ENCODE measurements around the gene NOL6.
A peak's percentile ranks its signal among the peaks of the same experiment; 100 is the strongest.
"Not testable (repeated sequence)": the region's sequence is repeated elsewhere in the genome, so short reads cannot be mapped to it uniquely, and the experiment has no call there.

The NOL6 gene

GRCh38 chr9:33473643-33474352 is at the start of gene NOL6:
Gene NOL6, minus strand, starts transcription at chr9:33473924. Its CDS starts 82 bp downstream, at chr9:33473842.
- peak; percentile 99 for DNase-seq

GRCh38 chr9:33521861-33522260 is 48.1 kb upstream of the NOL6 start:
- DNase-seq = not testable (repeated sequence)

- not testable (repeated sequence) for DNase-seq
These were observed 44.3 kb upstream of the NOL6 start for GRCh38 chr9:33517934-33518577.

GRCh38 chr9:33517373-33517772 is 43.6 kb upstream of the NOL6 start:
- peak in 1 of 2 experiments; percentile 40 for DNase-seq

- not testable (repeated sequence) for DNase-seq
These were observed 42.7 kb upstream of the NOL6 start for GRCh38 chr9:33516397-33516796.

GRCh38 chr9:33515342-33515995 is 41.7 kb upstream of the NOL6 start:
- DNase-seq = peak in 1 of 2 experiments; percentile 33

GRCh38 chr9:33512535-33512934 is 38.8 kb upstream of the NOL6 start:
- not testable (repeated sequence) for DNase-seq

GRCh38 chr9:33511184-33511517 is 37.4 kb upstream of the NOL6 start:
- not testable (repeated sequence) for DNase-seq

GRCh38 chr9:33510262-33511183 is 36.8 kb upstream of the NOL6 start:
- DNase-seq = peak; percentile 27 to 47

- no peak for DNase-seq
These were observed 33.1 kb upstream of the NOL6 start for GRCh38 chr9:33506626-33507370.

- DNase-seq = peak in 1 of 2 experiments; percentile 9
These were observed 24.7 kb upstream of the NOL6 start for GRCh38 chr9:33498387-33498786.

- not testable (repeated sequence) for DNase-seq
These were observed 20.1 kb upstream of the NOL6 start for GRCh38 chr9:33493819-33494218.

- DNase-seq = no peak
These were observed 15.3 kb upstream of the NOL6 start for GRCh38 chr9:33489066-33489465.

GRCh38 chr9:33485312-33485711 is 11.6 kb upstream of the NOL6 start:
- not testable (repeated sequence) for DNase-seq

- DNase-seq = no peak
These were observed 7.3 kb upstream of the NOL6 start for GRCh38 chr9:33480976-33481375.

- DNase-seq = no peak
These were observed 6.4 kb upstream of the NOL6 start for GRCh38 chr9:33480106-33480505.

- DNase-seq = no peak
These were observed 2.8 kb upstream of the NOL6 start for GRCh38 chr9:33476503-33476902.

- DNase-seq = no peak
These were observed 1.6 kb upstream of the NOL6 start for GRCh38 chr9:33475357-33475756.

GRCh38 chr9:33472881-33473615 is 676 bp downstream of the NOL6 start:
- DNase-seq = no peak

- DNase-seq = no peak
These were observed 1.4 kb downstream of the NOL6 start for GRCh38 chr9:33472171-33472880.

- DNase-seq = no peak
These were observed 2.4 kb downstream of the NOL6 start for GRCh38 chr9:33471361-33471760.

Measured in NCI-H524 (cell line).